Subcutaneous abdominal adipose tissue (tissue), 5 donors: ENCODE data around the gene CLEC17A.
A peak's percentile ranks its signal among the peaks of the same experiment; 100 is the strongest.

Experiments
- H3K27ac ChIP-seq: one replicate; pipeline ENCODE4 v1.7.0; 2013; ENCODE audit warnings: low read depth, mild to moderate bottlenecking, inconsistent platforms, low read length, moderate library complexity
- H3K27me3 ChIP-seq, 5 donors: one replicate each; pipeline ENCODE4 v1.7.0; 2013; ENCODE audit warnings: low read length in 5 of 5, inconsistent platforms in 1 of 5; ENCODE audit not compliant: control insufficient read depth in 5 of 5, insufficient read depth in 4 of 5
- H3K36me3 ChIP-seq, 5 donors: one replicate each; pipeline ENCODE4 v1.7.0; 2013; ENCODE audit warnings: low read length in 5 of 5; ENCODE audit not compliant: control insufficient read depth in 5 of 5, insufficient read depth in 5 of 5
- H3K4me1 ChIP-seq, 5 donors: one replicate each; pipeline ENCODE4 v1.7.0; 2013; ENCODE audit warnings: low read length in 5 of 5, mild to moderate bottlenecking in 3 of 5, moderate library complexity in 1 of 5; ENCODE audit not compliant: control insufficient read depth in 5 of 5, insufficient read depth in 5 of 5
- H3K4me3 ChIP-seq, 5 donors: one replicate each; pipeline ENCODE4 v1.7.0; 2013; ENCODE audit warnings: low read length in 5 of 5, low read depth in 1 of 5
- H3K9ac ChIP-seq, 5 donors: one replicate each; pipeline ENCODE4 v1.7.0; 2013; ENCODE audit warnings: low read length in 5 of 5, mild to moderate bottlenecking in 4 of 5, moderate library complexity in 3 of 5
- H3K9me3 ChIP-seq, 5 donors: one replicate each; pipeline ENCODE4 v1.7.0; 2013; ENCODE audit warnings: low read length in 5 of 5; ENCODE audit not compliant: control insufficient read depth in 5 of 5
- donor health status: healthy.
- donor health status: healthy.
- donor health status: healthy.
- donor health status: healthy.
- donor health status: healthy.

The CLEC17A gene

GRCh38 chr19:14558370-14559066 lies 24.4 kb upstream of the CLEC17A start:
- no peak overlapping the region for H3K4me3 ChIP-seq

GRCh38 chr19:14559916-14560775 lies 22.7 kb upstream of the CLEC17A start:
- H3K4me1 ChIP-seq = peaks cover 12 to 68% (median 58%) of the 10 kb centered on the region in 5 donors
- no peaks in the 10 kb centered on the region for H3K9me3 ChIP-seq
- no peak overlapping the region for H3K4me3 ChIP-seq
- no peaks in the 10 kb centered on the region for H3K27me3 ChIP-seq
- peaks cover 0 to 19% (median 8%) of the 10 kb centered on the region in 5 donors for H3K36me3 ChIP-seq
- H3K9ac ChIP-seq = peak overlapping the region; percentile 53 to 82 (median 73)
- peak overlapping the region; percentile 85 for H3K27ac ChIP-seq

More at GRCh38 chr19:14558370-14559066, 24.4 kb upstream of the CLEC17A start:
- H3K36me3 ChIP-seq = peaks cover 0 to 8% (median 0%) of the 10 kb centered on the region in 5 donors
- H3K9me3 ChIP-seq = no peaks in the 10 kb centered on the region
- peaks cover 12 to 74% (median 63%) of the 10 kb centered on the region in 5 donors for H3K4me1 ChIP-seq
- H3K9ac ChIP-seq = peak overlapping the region in 1 of 5 donors; percentile 64
- no peak overlapping the region for H3K27ac ChIP-seq
- no peaks in the 10 kb centered on the region for H3K27me3 ChIP-seq

GRCh38 chr19:14560776-14561108 lies 22.1 kb upstream of the CLEC17A start:
- peak overlapping the region in 2 of 5 donors; percentile 29 to 44 for H3K4me3 ChIP-seq
- H3K36me3 ChIP-seq = peaks cover 0 to 25% (median 13%) of the 10 kb centered on the region in 5 donors
- no peaks in the 10 kb centered on the region for H3K9me3 ChIP-seq
- no peaks in the 10 kb centered on the region for H3K27me3 ChIP-seq
- peaks cover 12 to 66% (median 58%) of the 10 kb centered on the region in 5 donors for H3K4me1 ChIP-seq
- peak overlapping the region; percentile 85 for H3K27ac ChIP-seq
- peak overlapping the region; percentile 53 to 82 (median 73) for H3K9ac ChIP-seq

- peaks cover 12 to 61% (median 53%) of the 10 kb centered on the region in 5 donors for H3K4me1 ChIP-seq
Observed at GRCh38 chr19:14561249-14561648, 21.6 kb upstream of the CLEC17A start.

GRCh38 chr19:14561847-14562351 lies 21.0 kb upstream of the CLEC17A start:
- Histone ChIP-seq H3K27me3 (no peaks in the 10 kb centered on the region), H3K27ac (peak overlapping the region; percentile 85), H3K36me3 (peaks cover 0 to 35% (median 21%) of the 10 kb centered on the region in 5 donors), H3K4me1 (peaks cover 10 to 55% (median 47%) of the 10 kb centered on the region in 5 donors), H3K9ac (peak overlapping the region; percentile 48 to 82 (median 61)), H3K4me3 (peak overlapping the region in 3 of 5 donors; percentile 18 to 61 (median 54)), H3K9me3 (no peaks in the 10 kb centered on the region)

More at GRCh38 chr19:14561249-14561648, 21.6 kb upstream of the CLEC17A start:
- Histone ChIP-seq H3K27ac (peak overlapping the region; percentile 85), H3K36me3 (peaks cover 0 to 30% (median 18%) of the 10 kb centered on the region in 5 donors), H3K27me3 (no peaks in the 10 kb centered on the region), H3K4me3 (peak overlapping the region in 1 of 5 donors; percentile 44), H3K9me3 (no peaks in the 10 kb centered on the region), H3K9ac (peak overlapping the region; percentile 48 to 82 (median 61))

- Histone ChIP-seq H3K4me3 (peak overlapping the region in 3 of 5 donors; percentile 18 to 61 (median 54)), H3K9ac (peak overlapping the region; percentile 38 to 82 (median 56)), H3K9me3 (no peaks in the 10 kb centered on the region), H3K36me3 (peaks cover 0 to 43% (median 29%) of the 10 kb centered on the region in 5 donors), H3K4me1 (peaks cover 10 to 55% (median 47%) of the 10 kb centered on the region in 5 donors), H3K27me3 (no peaks in the 10 kb centered on the region), H3K27ac (peak overlapping the region; percentile 85)
Observed at GRCh38 chr19:14562660-14563589, 20.0 kb upstream of the CLEC17A start.

GRCh38 chr19:14563590-14563926 lies 19.3 kb upstream of the CLEC17A start:
- Histone ChIP-seq H3K9me3 (no peaks in the 10 kb centered on the region), H3K36me3 (peaks cover 0 to 46% (median 33%) of the 10 kb centered on the region in 5 donors), H3K9ac (no peak overlapping the region), H3K27me3 (no peaks in the 10 kb centered on the region), H3K27ac (no peak overlapping the region), H3K4me3 (peak overlapping the region in 2 of 5 donors; percentile 54 to 61), H3K4me1 (peaks cover 10 to 51% (median 47%) of the 10 kb centered on the region in 5 donors)

GRCh38 chr19:14563989-14564651 lies 18.8 kb upstream of the CLEC17A start:
- H3K27me3 ChIP-seq = no peaks in the 10 kb centered on the region
- no peak overlapping the region for H3K9ac ChIP-seq
- peaks cover 0 to 43% (median 34%) of the 10 kb centered on the region in 5 donors for H3K36me3 ChIP-seq
- no peak overlapping the region for H3K4me3 ChIP-seq
- no peaks in the 10 kb centered on the region for H3K9me3 ChIP-seq
- H3K27ac ChIP-seq = no peak overlapping the region
- H3K4me1 ChIP-seq = peaks cover 10 to 47% (median 43%) of the 10 kb centered on the region in 5 donors
